HFF-Myc (cell line): ENCODE measurements around the gene CEACAM7.

Experiments
- DNase-seq: peaks from one replicate; pipeline ENCODE4 v3.0.0-alpha.2; 2011; ENCODE audit warnings: low read depth; ENCODE audit errors: extremely low read depth
- H3K4me3 ChIP-seq: replicated peaks from 2 replicates; pipeline ENCODE4 v1.5.1; 2011; ENCODE audit warnings: low read depth, mild to moderate bottlenecking, control low read depth, low read length
- CTCF ChIP-seq: IDR thresholded peaks from 2 replicates; pipeline ENCODE4 v1.5.1; 2012; ENCODE audit warnings: mild to moderate bottlenecking, low read depth, low read length, control low read depth; ENCODE audit errors: missing control alignments

Gene CEACAM7

GRCh38 chr19:41623360-41623759 is 64.7 kb downstream of the CEACAM7 start:
- DNase-seq: no peak
- TF ChIP-seq CTCF: no peak
- H3K4me3 ChIP-seq: no peak overlapping the region
